GM06990 (cell line): Measurements from ENCODE around the gene TATDN2.
"Not testable (repeated sequence)": the region's sequence is repeated elsewhere in the genome, so short reads cannot be mapped to it uniquely, and the experiment has no call there.

ENCODE experiments used
- DNase-seq: peaks from one replicate; pipeline ENCODE4 v3.0.0-alpha.2; 2011; ENCODE audit not compliant: insufficient read length; ENCODE audit errors: extremely low read depth
- H3K27me3 ChIP-seq: replicated peaks from 2 replicates; pipeline ENCODE4 v1.6.0; 2011; ENCODE audit warnings: low read length; ENCODE audit not compliant: control insufficient read depth, insufficient read depth
- H3K36me3 ChIP-seq: 2 replicates; pipeline ENCODE4 v1.5.1; 2011; ENCODE audit warnings: low read length; ENCODE audit not compliant: control insufficient read depth, insufficient read depth
- H3K4me3 ChIP-seq: replicated peaks from 2 replicates; pipeline ENCODE4 v1.5.1; 2011; ENCODE audit warnings: low read depth, mild to moderate bottlenecking, control low read depth, low read length
- TF ChIP-seq, protein P1 (sequence below): IDR thresholded peaks from 2 replicates; pipeline ENCODE4 v1.5.1; 2011; ENCODE audit warnings: low read length, control low read depth, mild to moderate bottlenecking, inconsistent platforms; ENCODE audit not compliant: insufficient read depth, poor library complexity, severe bottlenecking

Gene TATDN2

DNA sequence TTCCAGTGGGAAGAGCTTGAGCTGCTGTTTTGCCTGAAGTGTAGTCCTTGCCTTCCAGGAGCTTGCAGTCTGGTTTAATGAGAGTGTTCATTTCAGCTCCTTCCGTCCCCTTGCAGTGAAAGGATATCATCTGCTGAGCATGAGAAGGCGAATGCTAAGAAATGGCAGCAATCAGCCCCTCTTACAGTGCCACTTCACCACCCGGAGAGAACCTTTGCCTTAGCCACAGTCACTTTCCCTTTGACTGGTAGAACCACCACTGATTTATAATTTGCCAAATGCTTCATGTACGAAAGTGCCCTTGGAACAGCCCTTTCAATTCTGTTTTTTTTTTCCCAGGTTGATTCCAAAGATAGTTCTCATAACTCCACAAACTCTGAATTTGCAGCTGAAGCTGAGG is 11.5 kb downstream of the TATDN2 start:
- Histone ChIP-seq H3K27me3 (no peaks in the 10 kb centered on the region), H3K36me3 (peaks cover 15% of the 10 kb centered on the region), H3K4me3 (no peak overlapping the region)
- DNase-seq: no peak
- TF ChIP-seq, protein P1, sequence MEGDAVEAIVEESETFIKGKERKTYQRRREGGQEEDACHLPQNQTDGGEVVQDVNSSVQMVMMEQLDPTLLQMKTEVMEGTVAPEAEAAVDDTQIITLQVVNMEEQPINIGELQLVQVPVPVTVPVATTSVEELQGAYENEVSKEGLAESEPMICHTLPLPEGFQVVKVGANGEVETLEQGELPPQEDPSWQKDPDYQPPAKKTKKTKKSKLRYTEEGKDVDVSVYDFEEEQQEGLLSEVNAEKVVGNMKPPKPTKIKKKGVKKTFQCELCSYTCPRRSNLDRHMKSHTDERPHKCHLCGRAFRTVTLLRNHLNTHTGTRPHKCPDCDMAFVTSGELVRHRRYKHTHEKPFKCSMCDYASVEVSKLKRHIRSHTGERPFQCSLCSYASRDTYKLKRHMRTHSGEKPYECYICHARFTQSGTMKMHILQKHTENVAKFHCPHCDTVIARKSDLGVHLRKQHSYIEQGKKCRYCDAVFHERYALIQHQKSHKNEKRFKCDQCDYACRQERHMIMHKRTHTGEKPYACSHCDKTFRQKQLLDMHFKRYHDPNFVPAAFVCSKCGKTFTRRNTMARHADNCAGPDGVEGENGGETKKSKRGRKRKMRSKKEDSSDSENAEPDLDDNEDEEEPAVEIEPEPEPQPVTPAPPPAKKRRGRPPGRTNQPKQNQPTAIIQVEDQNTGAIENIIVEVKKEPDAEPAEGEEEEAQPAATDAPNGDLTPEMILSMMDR: no peak

DNA sequence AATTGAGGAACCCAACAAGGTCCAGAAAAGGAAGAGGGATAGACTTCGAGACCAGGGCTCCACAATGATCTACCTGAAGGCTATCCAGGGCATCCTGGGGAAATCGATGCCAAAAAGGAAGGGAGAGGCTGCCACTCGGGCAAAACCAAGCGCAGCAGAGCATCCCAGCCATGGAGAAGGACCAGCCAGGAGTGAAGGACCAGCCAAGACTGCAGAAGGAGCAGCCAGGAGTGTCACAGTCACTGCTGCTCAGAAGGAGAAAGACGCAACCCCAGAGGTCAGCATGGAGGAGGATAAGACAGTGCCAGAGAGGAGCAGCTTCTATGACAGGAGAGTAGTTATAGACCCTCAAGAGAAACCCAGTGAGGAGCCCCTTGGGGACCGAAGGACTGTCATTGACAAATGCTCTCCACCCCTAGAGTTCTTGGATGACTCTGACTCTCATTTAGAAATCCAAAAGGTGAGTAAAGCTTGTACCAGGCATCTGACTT is 12.0 kb downstream of the TATDN2 start:
- peaks cover 14% of the 10 kb centered on the region for H3K36me3 ChIP-seq
- no peak overlapping the region for H3K4me3 ChIP-seq
- H3K27me3 ChIP-seq: no peaks in the 10 kb centered on the region
- no peak for DNase-seq
- TF ChIP-seq, protein P1: no peak

DNA sequence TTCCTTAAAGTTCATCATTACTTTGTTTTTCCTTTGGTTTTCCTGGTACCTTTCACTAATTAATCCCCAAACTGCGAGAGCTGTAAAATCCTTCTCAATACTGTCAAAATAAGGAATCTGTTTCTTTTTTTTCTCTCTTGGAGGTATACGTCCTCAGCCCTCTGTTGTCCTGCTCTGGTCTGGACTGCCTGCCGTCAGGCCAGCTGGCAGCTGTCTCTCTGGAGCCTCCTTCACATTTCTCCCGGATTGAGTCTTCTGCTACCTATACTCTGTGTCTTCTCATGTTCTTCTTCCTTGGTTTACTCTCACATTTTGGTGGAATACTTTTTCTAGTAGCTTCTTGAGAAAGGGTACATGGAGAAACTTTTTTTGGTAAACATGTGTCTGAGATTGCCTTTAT is 13.8 kb downstream of the TATDN2 start:
- no peaks in the 10 kb centered on the region for H3K27me3 ChIP-seq
- TF ChIP-seq, protein P1: no peak
- H3K36me3 ChIP-seq: peaks cover 15% of the 10 kb centered on the region
- no peak overlapping the region for H3K4me3 ChIP-seq
- no peak for DNase-seq

DNA sequence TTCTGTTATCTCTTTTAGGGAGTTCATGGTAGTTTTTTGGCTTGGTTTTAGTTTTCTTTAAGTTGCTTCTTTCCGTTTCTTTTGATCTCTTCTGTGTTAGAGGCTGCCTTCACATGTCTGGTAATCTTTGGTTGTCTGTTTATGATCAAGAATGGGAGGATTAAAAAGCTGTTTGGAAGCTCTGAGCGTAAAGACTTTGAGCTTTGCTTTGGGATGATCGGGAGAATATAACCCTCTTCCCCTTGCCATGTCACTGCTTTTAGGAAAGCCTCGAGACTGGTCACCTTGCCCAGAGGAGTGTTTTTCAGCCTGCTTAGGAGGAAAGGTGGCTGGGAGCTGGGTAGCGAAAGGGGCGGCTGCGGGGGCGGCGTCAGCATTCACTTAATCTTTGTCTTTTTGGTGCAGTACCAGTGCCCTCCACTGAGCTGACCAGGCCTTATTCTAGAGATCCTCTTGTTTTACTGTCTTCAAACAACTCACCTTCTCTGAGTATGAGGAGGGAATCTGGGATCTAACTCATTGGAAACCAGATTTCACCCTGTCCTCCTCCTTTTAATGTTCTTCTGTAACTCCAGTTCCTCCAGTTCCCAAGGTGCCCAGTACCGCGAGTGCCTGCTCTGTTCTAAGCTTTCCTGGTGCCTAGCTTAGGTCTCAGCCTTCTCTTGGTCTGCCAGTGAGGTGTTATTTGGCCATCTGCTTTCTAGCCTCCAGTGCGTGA is 15.5 kb downstream of the TATDN2 start:
- H3K4me3 ChIP-seq: no peak overlapping the region
- TF ChIP-seq, protein P1: peak; percentile 36

DNA sequence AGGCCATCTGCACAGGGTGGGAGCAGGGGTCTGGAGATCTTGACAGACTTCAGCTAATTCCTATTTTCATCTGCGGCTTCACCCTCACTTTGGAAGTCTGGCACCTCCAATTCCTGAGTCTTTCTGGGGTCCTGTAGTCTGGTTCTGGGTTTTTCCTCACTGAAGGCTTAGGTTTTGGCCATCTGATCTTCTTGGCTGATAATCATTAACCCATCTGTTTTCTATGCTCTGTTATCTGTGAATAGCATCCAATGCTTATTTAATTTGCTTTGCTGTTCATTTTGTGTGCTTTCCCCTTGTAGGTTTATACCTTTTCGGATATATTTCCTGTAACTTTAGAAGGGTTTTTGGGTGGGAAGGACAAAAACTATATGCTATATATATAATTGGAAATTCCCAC is 17.6 kb downstream of the TATDN2 start:
- Histone ChIP-seq H3K4me3 (no peak overlapping the region), H3K27me3 (no peaks in the 10 kb centered on the region), H3K36me3 (peaks cover 29% of the 10 kb centered on the region)
- no peak for DNase-seq
- TF ChIP-seq, protein P1: no peak

More for the DNA sequence above, 15.5 kb downstream of the TATDN2 start:
- peak; percentile 24 for DNase-seq
- Histone ChIP-seq H3K36me3 (peaks cover 17% of the 10 kb centered on the region), H3K27me3 (no peaks in the 10 kb centered on the region)

DNA sequence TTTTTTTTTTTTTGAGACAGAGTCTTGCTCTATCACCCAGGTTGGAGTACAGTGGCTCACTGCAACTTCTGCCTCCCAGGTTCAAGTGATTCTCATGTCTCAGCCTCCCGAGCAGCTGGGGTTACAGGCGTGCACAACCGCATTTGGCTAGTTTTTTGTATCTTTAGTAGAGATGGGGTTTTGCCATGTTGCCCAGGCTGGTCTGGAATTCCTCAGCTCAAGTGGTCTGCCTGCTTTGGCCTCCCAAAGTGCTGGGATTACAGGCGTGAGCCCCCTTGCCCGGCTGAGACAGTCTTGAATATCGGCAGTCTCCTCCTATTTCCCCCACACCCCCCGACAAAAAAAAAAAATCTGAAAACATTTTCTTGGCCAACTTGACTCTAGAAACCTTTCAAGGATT is 18.7 kb downstream of the TATDN2 start:
- H3K36me3 ChIP-seq: peaks cover 24% of the 10 kb centered on the region
- not testable (repeated sequence) for DNase-seq

More for the DNA sequence above, 18.7 kb downstream of the TATDN2 start:
- not testable (repeated sequence) for H3K4me3 ChIP-seq, H3K27me3 ChIP-seq
